Tibial artery (tissue), 4 donors: Measurements from ENCODE around the gene PTPRJ.

Experiments
- DNase-seq, 2 donors: peaks; one replicate each; pipeline ENCODE4 v3.0.0-alpha.2; 2019
- H3K27ac ChIP-seq, 2 donors: fragments of 200-600 bp; sonication (generic) in 1 of 2; 1 replicate in 1 of 2; 2 replicates in 1 of 2; pipeline ENCODE4 v1.5.1; 2018 to 2019; ENCODE audit warnings: mild to moderate bottlenecking in 1 of 2
- H3K27me3 ChIP-seq, 2 donors: fragments of 200-600 bp; sonication (generic) in 1 of 2; one replicate each; pipeline versions ENCODE4 v1.5.1 to v1.6.0; 2016 to 2019
- H3K36me3 ChIP-seq, 3 donors: fragments of 200-600 bp; sonication (generic) in 2 of 3; one replicate each; pipeline ENCODE4 v1.5.1; 2016 to 2019; ENCODE audit warnings: mild to moderate bottlenecking in 2 of 3
- H3K4me1 ChIP-seq, 4 donors: fragments of 200-600 bp; sonication (generic) in 2 of 4; 1 replicate in 3 of 4; 2 replicates in 1 of 4; pipeline ENCODE4 v1.5.1; 2016 to 2019
- H3K4me3 ChIP-seq, 2 donors: fragments of 200-600 bp; sonication (generic) in 1 of 2; 1 replicate in 1 of 2; 2 replicates in 1 of 2; pipeline ENCODE4 v1.5.1; 2018 to 2019; ENCODE audit warnings: mild to moderate bottlenecking in 2 of 2
- H3K9me3 ChIP-seq, 3 donors: fragments of 200-600 bp; sonication (generic) in 1 of 3; one replicate each; pipeline ENCODE4 v1.5.1; 2016 to 2019
- intact Hi-C: fragments of 100-400 bp; cut with DNase I; formaldehyde crosslinking; loops from one replicate; pipeline ENCODE4 v1.15.0; 2023; ENCODE audit warnings: low total_unique reads
- TF ChIP-seq, protein P1 (sequence below), 2 experiments: fragments of 200-600 bp in 1 of 2; fragments of 450-650 bp in 1 of 2; IDR thresholded peaks; one replicate each; pipeline ENCODE4 v1.5.1; 2017 to 2019; ENCODE audit warnings: antibody characterized with exemption in 2 of 2, mild to moderate bottlenecking in 1 of 2, moderate library complexity in 1 of 2

PTPRJ gene

DNA sequence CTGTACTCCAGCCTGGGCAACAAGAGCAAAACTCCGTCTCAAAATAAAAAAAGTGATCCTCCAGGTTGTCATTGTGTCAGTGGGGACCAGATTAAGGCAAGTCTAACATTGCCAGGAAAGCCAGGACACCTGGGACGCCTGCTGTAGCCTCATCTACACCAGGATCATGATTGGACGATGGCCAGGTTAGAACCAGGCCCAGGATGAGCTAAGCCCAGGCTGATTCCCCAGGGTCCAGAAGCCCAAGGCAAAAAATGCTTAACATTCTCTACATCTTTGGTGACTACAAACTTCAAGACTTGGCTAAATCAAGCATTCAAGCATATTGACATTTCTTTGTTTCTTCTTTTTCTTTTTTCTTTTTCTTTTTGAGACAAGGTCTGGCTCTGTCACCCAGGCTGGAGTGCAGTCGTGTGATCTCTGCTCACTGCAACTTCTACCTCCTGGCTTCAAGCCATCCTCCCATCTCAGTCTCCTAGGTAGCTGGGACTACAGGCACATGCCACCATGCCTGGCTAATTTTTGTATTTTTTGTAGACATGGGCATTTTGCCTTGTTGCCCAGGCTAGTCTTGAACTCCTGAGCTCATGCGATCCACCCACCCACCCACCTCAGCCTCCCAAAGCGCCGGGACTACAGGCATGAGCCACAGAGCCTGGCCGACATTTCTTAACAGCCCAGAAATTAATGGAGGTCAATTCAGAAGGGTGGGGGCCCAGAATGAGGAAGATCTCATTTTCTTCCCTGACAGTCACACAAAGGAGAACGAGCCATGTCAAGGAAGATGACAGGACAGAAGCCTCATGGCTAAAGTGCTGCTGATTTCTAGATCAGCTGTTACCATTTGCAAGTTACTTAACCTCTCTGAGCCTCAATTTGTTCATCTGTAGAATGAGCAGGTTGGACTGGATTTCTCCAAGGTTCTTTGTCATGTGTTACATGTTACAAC, 12.5 kb upstream of the PTPRJ start:
- Histone ChIP-seq H3K36me3 (no peaks in the 10 kb centered on the region), H3K27ac (no peak overlapping the region), H3K27me3 (no peaks in the 10 kb centered on the region), H3K9me3 (no peaks in the 10 kb centered on the region), H3K4me1 (peaks cover 0 to 4% (median 0%) of the 10 kb centered on the region in 4 donors), H3K4me3 (no peak overlapping the region)
- no peak for DNase-seq
- TF ChIP-seq, protein P1, sequence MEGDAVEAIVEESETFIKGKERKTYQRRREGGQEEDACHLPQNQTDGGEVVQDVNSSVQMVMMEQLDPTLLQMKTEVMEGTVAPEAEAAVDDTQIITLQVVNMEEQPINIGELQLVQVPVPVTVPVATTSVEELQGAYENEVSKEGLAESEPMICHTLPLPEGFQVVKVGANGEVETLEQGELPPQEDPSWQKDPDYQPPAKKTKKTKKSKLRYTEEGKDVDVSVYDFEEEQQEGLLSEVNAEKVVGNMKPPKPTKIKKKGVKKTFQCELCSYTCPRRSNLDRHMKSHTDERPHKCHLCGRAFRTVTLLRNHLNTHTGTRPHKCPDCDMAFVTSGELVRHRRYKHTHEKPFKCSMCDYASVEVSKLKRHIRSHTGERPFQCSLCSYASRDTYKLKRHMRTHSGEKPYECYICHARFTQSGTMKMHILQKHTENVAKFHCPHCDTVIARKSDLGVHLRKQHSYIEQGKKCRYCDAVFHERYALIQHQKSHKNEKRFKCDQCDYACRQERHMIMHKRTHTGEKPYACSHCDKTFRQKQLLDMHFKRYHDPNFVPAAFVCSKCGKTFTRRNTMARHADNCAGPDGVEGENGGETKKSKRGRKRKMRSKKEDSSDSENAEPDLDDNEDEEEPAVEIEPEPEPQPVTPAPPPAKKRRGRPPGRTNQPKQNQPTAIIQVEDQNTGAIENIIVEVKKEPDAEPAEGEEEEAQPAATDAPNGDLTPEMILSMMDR (IDR thresholded peaks at IDR 0.05) = no peak
- intact Hi-C loops = no loop called here

- H3K36me3 ChIP-seq = no peaks in the 10 kb centered on the region
- intact Hi-C loops = no loop called here
- TF ChIP-seq, protein P1 (IDR thresholded peaks at IDR 0.05) = no peak
Measured at GRCh38 chr11:47969401-47969800, 11.0 kb upstream of the PTPRJ start.

DNA sequence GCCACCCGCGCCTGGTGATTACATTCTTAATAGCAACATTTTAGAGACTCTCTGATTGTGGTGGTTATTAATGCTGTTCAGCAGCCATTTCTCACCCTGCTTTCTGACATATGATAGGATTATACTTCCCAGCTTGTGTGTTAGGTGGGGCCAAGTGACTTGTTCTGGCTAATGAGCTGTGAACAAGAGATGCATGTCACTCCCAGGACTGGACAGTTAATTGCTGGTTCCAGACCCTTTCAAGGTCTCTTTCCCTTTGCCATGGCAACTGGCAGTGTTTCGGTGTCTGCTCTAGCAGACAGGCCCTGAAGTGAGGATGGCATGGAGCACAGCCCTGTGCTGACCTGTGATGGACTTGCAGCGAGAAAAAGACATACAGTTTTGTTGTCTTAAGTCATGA, 8.9 kb upstream of the PTPRJ start:
- TF ChIP-seq, protein P1 (IDR thresholded peaks at IDR 0.05) = no peak

More at GRCh38 chr11:47969401-47969800, 11.0 kb upstream of the PTPRJ start:
- DNase-seq = no peak
- Histone ChIP-seq H3K27ac (no peak overlapping the region), H3K4me3 (no peak overlapping the region), H3K4me1 (peaks cover 0 to 15% (median 5%) of the 10 kb centered on the region in 4 donors), H3K9me3 (no peaks in the 10 kb centered on the region), H3K27me3 (no peaks in the 10 kb centered on the region)

GRCh38 chr11:47973173-47973572, 7.2 kb upstream of the PTPRJ start:
- no peaks in the 10 kb centered on the region for H3K27me3 ChIP-seq
- DNase-seq = no peak
- peak overlapping the region in 1 of 2 donors; percentile 40 for H3K27ac ChIP-seq
- no peak overlapping the region for H3K4me3 ChIP-seq
- intact Hi-C loops = no loop called here
- H3K9me3 ChIP-seq = no peaks in the 10 kb centered on the region
- H3K36me3 ChIP-seq = no peaks in the 10 kb centered on the region
- TF ChIP-seq, protein P1 (IDR thresholded peaks at IDR 0.05) = no peak
- peaks cover 0 to 23% (median 13%) of the 10 kb centered on the region in 4 donors for H3K4me1 ChIP-seq

More for the DNA sequence above, 8.9 kb upstream of the PTPRJ start:
- Histone ChIP-seq H3K4me1 (peaks cover 0 to 27% (median 13%) of the 10 kb centered on the region in 4 donors), H3K36me3 (no peaks in the 10 kb centered on the region), H3K9me3 (no peaks in the 10 kb centered on the region), H3K27me3 (no peaks in the 10 kb centered on the region), H3K4me3 (no peak overlapping the region), H3K27ac (no peak overlapping the region)
- intact Hi-C loops = no loop called here
- no peak for DNase-seq

GRCh38 chr11:47976931-47977330, 3.4 kb upstream of the PTPRJ start:
- Histone ChIP-seq H3K4me1 (peaks cover 0 to 37% (median 23%) of the 10 kb centered on the region in 4 donors), H3K9me3 (no peaks in the 10 kb centered on the region), H3K27me3 (no peaks in the 10 kb centered on the region), H3K36me3 (no peaks in the 10 kb centered on the region), H3K4me3 (no peak overlapping the region), H3K27ac (no peak overlapping the region)
- TF ChIP-seq, protein P1 (IDR thresholded peaks at IDR 0.05) = no peak
- no peak for DNase-seq
- intact Hi-C loops = loop anchor here (5.0 kb wide), 1 partner anchor 40 kb away; no protein-coding TSS in a partner anchor
